CD14-positive monocyte (primary cell): Measurements from ENCODE around the gene PKHD1. TPM values are rescaled to one million over a fixed set of nuclear protein-coding genes. Genes with fewer than 3 reads are reported as not detected.

Experiments used
- DNase-seq, 3 donors: peaks; one replicate each; pipeline ENCODE4 v3.0.0-alpha.2; 2011 to 2022
- H2AFZ ChIP-seq: 2 replicates; pipeline ENCODE4 v1.6.0; 2012; ENCODE audit warnings: mild to moderate bottlenecking, low read depth, low read length, inconsistent platforms; ENCODE audit not compliant: insufficient read depth, poor library complexity, severe bottlenecking
- H3K27ac ChIP-seq, 2 donors: 1 replicate in 1 of 2; 2 replicates in 1 of 2; pipeline ENCODE4 v1.5.1; 2012 to 2013; ENCODE audit warnings: low read length in 2 of 2, control low read depth in 1 of 2, inconsistent platforms in 1 of 2, low read depth in 1 of 2, mild to moderate bottlenecking in 1 of 2
- H3K27me3 ChIP-seq, 2 donors: one replicate each; pipeline versions ENCODE4 v1.6.0 to v1.6.1; 2011 to 2013; ENCODE audit warnings: low read length in 2 of 2; ENCODE audit not compliant: control insufficient read depth in 2 of 2, insufficient read depth in 2 of 2
- H3K36me3 ChIP-seq, 2 donors: replicated peaks in 1 of 2; 1 replicate in 1 of 2; 2 replicates in 1 of 2; pipeline versions ENCODE4 v1.5.1 to v1.6.1; 2012 to 2013; ENCODE audit warnings: low read length in 2 of 2, control low read depth in 1 of 2, inconsistent platforms in 1 of 2, mild to moderate bottlenecking in 1 of 2; ENCODE audit not compliant: insufficient read depth in 2 of 2, control insufficient read depth in 1 of 2
- H3K4me1 ChIP-seq, 2 donors: 1 replicate in 1 of 2; 2 replicates in 1 of 2; pipeline versions ENCODE4 v1.5.1 to v1.6.1; 2012 to 2013; ENCODE audit warnings: low read length in 2 of 2, control low read depth in 1 of 2, inconsistent platforms in 1 of 2, mild to moderate bottlenecking in 1 of 2, moderate library complexity in 1 of 2; ENCODE audit not compliant: insufficient read depth in 2 of 2, control insufficient read depth in 1 of 2
- H3K4me2 ChIP-seq: replicated peaks from 2 replicates; pipeline ENCODE3; 2012; ENCODE audit warnings: low read length, moderate library complexity, mild to moderate bottlenecking; ENCODE audit not compliant: poor library complexity, severe bottlenecking; ENCODE audit errors: extremely low read depth
- H3K4me3 ChIP-seq, 3 experiments: fragments of 200-600 bp in 1 of 3; sonication (generic) in 1 of 3; replicated peaks in 1 of 3; 1 replicate in 2 of 3; 2 replicates in 1 of 3; pipeline ENCODE4 v1.5.1; 2011 to 2013; ENCODE audit warnings: low read length in 3 of 3, mild to moderate bottlenecking in 3 of 3, control low read depth in 2 of 3, low read depth in 2 of 3, inconsistent platforms in 1 of 3, moderate library complexity in 1 of 3
- H3K79me2 ChIP-seq: 2 replicates; pipeline ENCODE4 v1.6.0; 2012; ENCODE audit warnings: mild to moderate bottlenecking, control low read depth, inconsistent platforms, low read length, moderate library complexity; ENCODE audit not compliant: insufficient read depth
- H3K9ac ChIP-seq: 2 replicates; pipeline ENCODE4 v1.6.0; 2017; ENCODE audit warnings: low read length, mild to moderate bottlenecking; ENCODE audit not compliant: insufficient read depth, poor library complexity, severe bottlenecking
- H3K9me3 ChIP-seq, 2 donors: replicated peaks in 1 of 2; 1 replicate in 1 of 2; 2 replicates in 1 of 2; pipeline versions ENCODE4 v1.5.1 to v1.6.1; 2012 to 2013; ENCODE audit warnings: low read length in 2 of 2, control low read depth in 1 of 2; ENCODE audit not compliant: control insufficient read depth in 1 of 2, insufficient read depth in 1 of 2
- H4K20me1 ChIP-seq: 2 replicates; pipeline ENCODE4 v1.6.0; 2012; ENCODE audit warnings: mild to moderate bottlenecking, low read length, control low read depth, moderate library complexity; ENCODE audit not compliant: insufficient read depth
- H3K27ac Mint-ChIP-seq, 7 donors: one replicate each; pipeline ENCODE4 v1.8.0; 2020; ENCODE audit warnings: mild to moderate bottlenecking in 7 of 7, mixed read lengths in 7 of 7, moderate library complexity in 6 of 7, inconsistent platforms in 2 of 7
- H3K27me3 Mint-ChIP-seq, 3 donors: one replicate each; pipeline ENCODE4 v1.8.0; 2021 to 2022; ENCODE audit warnings: low read depth in 3 of 3, mild to moderate bottlenecking in 3 of 3, mixed read lengths in 3 of 3, moderate library complexity in 3 of 3, inconsistent platforms in 1 of 3
- H3K36me3 Mint-ChIP-seq, 2 donors: one replicate each; pipeline ENCODE4 v1.8.0; 2020; ENCODE audit warnings: mixed read lengths in 2 of 2, inconsistent platforms in 1 of 2, mild to moderate bottlenecking in 1 of 2
- H3K4me1 Mint-ChIP-seq: one replicate; pipeline ENCODE4 v1.8.0; 2020; ENCODE audit warnings: mild to moderate bottlenecking, mixed read lengths
- H3K4me3 Mint-ChIP-seq, 2 donors: one replicate each; pipeline ENCODE4 v1.8.0; 2020; ENCODE audit warnings: mild to moderate bottlenecking in 2 of 2, mixed read lengths in 2 of 2, moderate library complexity in 1 of 2
- H3K9me3 Mint-ChIP-seq, 7 donors: one replicate each; pipeline ENCODE4 v1.8.0; 2020 to 2022; ENCODE audit warnings: mixed read lengths in 7 of 7, mild to moderate bottlenecking in 6 of 7, moderate library complexity in 6 of 7, inconsistent platforms in 2 of 7
- WGBS: methylation state at CpG from one replicate; pipeline ENCODE4 v1.1.5; 2013; ENCODE audit warnings: missing lambda C conversion rate; ENCODE audit not compliant: insufficient coverage; 5-methylcytosine and 5-hydroxymethylcytosine counted together
- intact Hi-C, 2 donors: fragments of 100-400 bp; cut with micrococcal nuclease; formaldehyde crosslinking; loops; one replicate each; pipeline versions ENCODE4 v1.15.0 to v1.15.1; 2023
- polyA plus RNA-seq, 3 donors: library from polyadenylated mRNA; depleted of rRNA in 1 of 3; unstranded in 2 of 3; stranded (reverse) in 1 of 3; fragments of 300-500 nt in 2 of 3; fragments of >200 nt in 1 of 3; fragmentation: Illumina TruSeq in 2 of 3; gene quantifications; 1 replicate in 2 of 3; 2 replicates in 1 of 3; pipeline ENCODE4 v1.2.3, GENCODE V29; 2012 to 2021
- TF ChIP-seq, protein P1 (sequence below): fragments of 200-600 bp; IDR thresholded peaks from one replicate; pipeline ENCODE4 v1.8.0; 2022; ENCODE audit warnings: antibody characterized with exemption, mild to moderate bottlenecking

Gene PKHD1
- polyA plus RNA-seq, 3 donors: not detected

DNA sequence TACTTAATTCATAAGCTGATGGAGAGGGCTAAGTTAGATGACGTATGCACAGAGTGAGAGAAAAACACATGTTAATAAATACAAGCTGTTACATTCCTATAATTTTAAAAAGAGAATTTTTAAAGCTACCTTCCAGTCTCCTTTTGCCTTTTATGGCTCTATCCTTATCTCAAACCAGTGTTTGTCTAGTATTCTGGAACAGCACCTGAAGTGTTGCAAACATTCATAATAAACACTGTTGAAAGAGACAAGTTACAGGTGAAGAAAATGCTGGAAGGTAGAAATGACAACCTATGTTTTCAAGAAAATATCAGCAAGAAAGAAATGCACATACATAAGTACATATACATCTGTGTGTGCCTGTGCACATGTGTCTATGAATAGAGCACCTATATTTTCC lies 409.1 kb downstream of the PKHD1 start:
- no peak overlapping the region for H3K27ac ChIP-seq
- no peak for DNase-seq
- intact Hi-C loops: no loop called here
- no peaks in the 10 kb centered on the region for H3K4me1 ChIP-seq
- no peaks in the 10 kb centered on the region for H3K36me3 Mint-ChIP-seq
- no CpG with 5 or more reads among the region's 1 CpG for WGBS
- H2AFZ ChIP-seq: no peak overlapping the region
- H3K36me3 ChIP-seq: no peaks in the 10 kb centered on the region
- TF ChIP-seq, protein P1, sequence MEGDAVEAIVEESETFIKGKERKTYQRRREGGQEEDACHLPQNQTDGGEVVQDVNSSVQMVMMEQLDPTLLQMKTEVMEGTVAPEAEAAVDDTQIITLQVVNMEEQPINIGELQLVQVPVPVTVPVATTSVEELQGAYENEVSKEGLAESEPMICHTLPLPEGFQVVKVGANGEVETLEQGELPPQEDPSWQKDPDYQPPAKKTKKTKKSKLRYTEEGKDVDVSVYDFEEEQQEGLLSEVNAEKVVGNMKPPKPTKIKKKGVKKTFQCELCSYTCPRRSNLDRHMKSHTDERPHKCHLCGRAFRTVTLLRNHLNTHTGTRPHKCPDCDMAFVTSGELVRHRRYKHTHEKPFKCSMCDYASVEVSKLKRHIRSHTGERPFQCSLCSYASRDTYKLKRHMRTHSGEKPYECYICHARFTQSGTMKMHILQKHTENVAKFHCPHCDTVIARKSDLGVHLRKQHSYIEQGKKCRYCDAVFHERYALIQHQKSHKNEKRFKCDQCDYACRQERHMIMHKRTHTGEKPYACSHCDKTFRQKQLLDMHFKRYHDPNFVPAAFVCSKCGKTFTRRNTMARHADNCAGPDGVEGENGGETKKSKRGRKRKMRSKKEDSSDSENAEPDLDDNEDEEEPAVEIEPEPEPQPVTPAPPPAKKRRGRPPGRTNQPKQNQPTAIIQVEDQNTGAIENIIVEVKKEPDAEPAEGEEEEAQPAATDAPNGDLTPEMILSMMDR: no peak
- H3K9ac ChIP-seq: no peak overlapping the region
- H3K4me1 Mint-ChIP-seq: no peaks in the 10 kb centered on the region
- no peaks in the 10 kb centered on the region for H3K27me3 Mint-ChIP-seq
- H3K27me3 ChIP-seq: no peaks in the 10 kb centered on the region
- no peaks in the 10 kb centered on the region for H3K9me3 ChIP-seq
- no peak overlapping the region for H3K4me3 Mint-ChIP-seq
- no peak overlapping the region for H3K4me2 ChIP-seq
- H3K27ac Mint-ChIP-seq: no peak overlapping the region
- no peak overlapping the region for H3K4me3 ChIP-seq
- no peaks in the 10 kb centered on the region for H4K20me1 ChIP-seq
- peaks cover 0 to 4% (median 0%) of the 10 kb centered on the region in 7 donors for H3K9me3 Mint-ChIP-seq
- H3K79me2 ChIP-seq: no peaks in the 10 kb centered on the region

DNA sequence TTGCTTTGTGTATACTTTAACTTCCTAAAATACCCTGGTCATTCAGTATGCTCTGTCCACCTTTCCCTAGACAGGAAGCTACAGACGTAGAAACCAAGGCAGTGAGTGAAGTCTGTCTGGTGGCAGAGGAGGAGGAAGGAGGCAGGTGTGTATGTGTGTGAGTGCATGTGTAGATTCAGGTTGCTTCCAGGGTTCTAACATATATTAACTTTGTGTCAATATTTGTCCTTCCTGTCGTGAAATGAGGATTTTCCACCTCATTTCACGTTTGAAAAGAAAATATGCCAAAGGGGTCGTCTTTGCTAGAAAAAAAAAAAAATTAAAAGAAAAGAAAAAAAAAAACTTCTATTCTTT lies 411.5 kb downstream of the PKHD1 start:
- no peak overlapping the region for H3K27ac ChIP-seq
- intact Hi-C loops: no loop called here
- DNase-seq: no peak
- H3K4me3 Mint-ChIP-seq: no peak overlapping the region
- no peak overlapping the region for H3K27ac Mint-ChIP-seq
- no peaks in the 10 kb centered on the region for H4K20me1 ChIP-seq
- TF ChIP-seq, protein P1: no peak
- H3K79me2 ChIP-seq: no peaks in the 10 kb centered on the region
- H3K36me3 Mint-ChIP-seq: no peaks in the 10 kb centered on the region
- no peaks in the 10 kb centered on the region for H3K4me1 ChIP-seq
- H3K27me3 ChIP-seq: no peaks in the 10 kb centered on the region
- H2AFZ ChIP-seq: no peak overlapping the region
- H3K4me3 ChIP-seq: no peak overlapping the region
- no peak overlapping the region for H3K4me2 ChIP-seq
- H3K27me3 Mint-ChIP-seq: no peaks in the 10 kb centered on the region
- no peaks in the 10 kb centered on the region for H3K4me1 Mint-ChIP-seq
- peaks cover 0 to 8% (median 5%) of the 10 kb centered on the region in 7 donors for H3K9me3 Mint-ChIP-seq
- no peak overlapping the region for H3K9ac ChIP-seq
- H3K36me3 ChIP-seq: no peaks in the 10 kb centered on the region
- no peaks in the 10 kb centered on the region for H3K9me3 ChIP-seq
- no CpG with 5 or more reads among the region's 4 CpGs for WGBS
